NCI-H1105 treated with DMSO at 0.1 percent for 48 hours (cell line): Measurements from ENCODE around the gene NTNG2.
A peak's percentile ranks its signal among the peaks of the same experiment; 100 is the strongest.

Source experiments
- DNase-seq: peaks from one replicate; lab custom pipeline; 2025; lab: John Stamatoyannopoulos, UW

The NTNG2 gene

DNA sequence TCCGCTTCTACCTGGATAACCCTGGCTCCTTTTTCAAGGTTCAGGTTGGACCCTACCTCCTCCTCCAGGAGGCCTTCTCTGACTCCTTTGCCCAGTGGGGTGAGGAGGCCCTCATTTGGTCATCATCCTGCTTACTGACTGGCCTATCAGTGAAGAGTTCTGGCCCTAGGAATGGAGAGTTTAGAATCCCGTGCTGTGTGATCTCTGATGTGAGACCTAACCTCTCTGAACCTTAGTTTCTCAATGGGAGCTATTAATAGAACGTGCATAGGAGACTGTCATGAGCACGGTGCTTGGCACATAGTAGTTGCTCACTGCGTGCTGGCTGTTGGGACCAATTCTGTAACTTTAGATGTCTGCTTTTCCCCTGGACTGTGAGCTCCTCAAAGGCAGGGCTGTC lies 10.3 kb downstream of the NTNG2 start:
- DNase-seq, result no peak

DNA sequence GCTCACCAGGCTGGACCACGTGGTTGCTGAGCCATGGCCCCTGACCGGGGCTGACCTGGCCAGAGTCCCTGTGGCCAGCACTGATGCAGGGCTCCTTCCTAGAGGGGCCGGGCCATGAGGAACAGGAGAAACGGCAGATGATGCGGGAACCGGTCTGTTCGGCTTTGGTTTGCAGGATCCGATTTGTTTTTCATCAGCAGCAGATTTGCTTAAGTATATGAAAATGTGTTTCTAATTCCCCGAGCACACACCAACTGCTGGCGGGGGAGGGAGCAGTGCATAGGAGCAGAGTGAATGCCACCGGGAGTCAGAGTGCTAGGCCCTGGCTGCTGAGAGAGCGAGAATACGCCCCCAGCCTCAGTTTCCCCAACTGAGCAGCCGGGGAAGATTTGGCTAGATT lies 13.6 kb downstream of the NTNG2 start:
- DNase-seq, result no peak

DNA sequence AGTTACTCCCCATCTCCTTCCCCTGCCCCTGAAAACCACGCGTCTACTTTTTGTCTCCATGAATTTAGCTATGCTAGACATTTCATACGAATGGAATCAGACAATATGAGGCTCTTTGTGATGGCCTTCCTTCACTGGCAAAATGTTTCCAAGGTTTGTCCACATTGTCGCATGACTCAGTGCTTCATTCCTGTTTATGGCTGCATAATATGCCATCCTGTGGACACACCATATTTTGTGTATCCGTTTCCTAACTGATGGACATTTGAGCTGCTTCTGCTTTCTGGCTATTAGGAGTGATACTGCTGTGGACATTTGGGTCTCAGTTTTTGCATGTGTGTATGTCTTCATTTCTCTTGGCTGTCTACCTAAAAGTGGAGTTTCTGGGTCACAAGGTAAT lies 14.5 kb downstream of the NTNG2 start:
- DNase-seq, result no peak

DNA sequence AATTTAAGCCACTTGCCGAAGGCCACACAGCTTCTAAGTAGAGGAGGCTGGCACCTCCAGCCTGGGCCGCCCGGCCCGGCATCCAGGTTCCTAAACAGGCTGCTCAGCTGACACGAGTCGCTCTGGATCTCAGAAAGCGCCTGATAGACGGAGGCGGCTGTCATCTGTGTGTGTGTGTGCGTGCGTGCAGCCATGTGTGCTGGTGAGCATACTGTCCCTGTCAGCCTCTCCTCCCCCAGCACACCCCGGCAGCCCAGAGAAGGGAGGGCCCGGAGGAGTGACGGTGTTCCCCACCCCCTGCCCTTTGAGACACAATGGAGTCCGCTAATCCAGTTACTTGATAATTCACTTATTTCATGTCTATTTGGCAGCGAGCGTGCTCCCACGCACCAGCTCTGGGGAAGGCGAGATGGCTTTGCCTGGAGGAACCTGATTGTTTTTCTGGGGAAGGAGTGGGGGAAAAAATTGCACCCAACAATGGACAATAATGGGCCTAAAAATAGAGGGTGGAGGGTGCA lies 20.0 kb downstream of the NTNG2 start:
- peak; percentile 10 for DNase-seq

DNA sequence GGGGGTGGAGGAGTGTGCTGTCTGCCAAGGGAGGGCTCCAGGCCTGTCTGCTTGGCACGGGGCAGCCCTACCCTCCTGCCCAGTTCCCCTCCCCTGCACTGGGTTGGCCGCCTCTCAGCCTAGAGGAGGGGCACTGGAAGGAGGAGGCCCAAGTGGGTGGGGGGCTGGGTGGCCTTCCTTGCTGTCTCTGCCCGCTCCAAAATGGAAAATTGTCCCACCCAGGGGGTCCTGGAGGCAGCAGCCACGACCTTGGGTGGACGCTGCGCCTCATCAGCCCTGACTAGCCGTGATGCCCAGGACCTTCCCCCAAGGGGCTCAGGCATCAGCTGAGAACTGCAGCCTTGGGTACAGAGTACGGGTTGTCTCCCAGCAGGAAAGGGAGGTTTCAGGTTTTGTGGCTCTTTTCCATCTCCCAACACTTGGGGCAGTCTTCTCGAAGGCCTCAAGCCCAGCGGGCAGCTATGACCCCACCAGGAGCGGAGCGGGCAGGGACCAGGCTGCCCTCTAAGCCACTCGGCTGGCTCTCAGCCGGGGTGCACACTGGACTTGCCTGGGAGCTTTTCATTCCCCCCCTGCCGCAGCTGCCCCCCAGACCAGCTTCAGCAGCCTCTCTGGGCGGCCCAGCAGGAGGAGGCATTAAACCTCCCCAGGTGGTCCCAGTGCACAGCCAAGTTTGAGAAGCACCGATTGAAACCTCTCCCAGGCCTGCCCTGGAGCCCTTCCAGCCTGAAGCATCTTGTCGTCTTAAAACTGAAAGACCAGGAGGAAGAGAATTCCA lies 20.6 kb downstream of the NTNG2 start:
- DNase-seq, result no peak

DNA sequence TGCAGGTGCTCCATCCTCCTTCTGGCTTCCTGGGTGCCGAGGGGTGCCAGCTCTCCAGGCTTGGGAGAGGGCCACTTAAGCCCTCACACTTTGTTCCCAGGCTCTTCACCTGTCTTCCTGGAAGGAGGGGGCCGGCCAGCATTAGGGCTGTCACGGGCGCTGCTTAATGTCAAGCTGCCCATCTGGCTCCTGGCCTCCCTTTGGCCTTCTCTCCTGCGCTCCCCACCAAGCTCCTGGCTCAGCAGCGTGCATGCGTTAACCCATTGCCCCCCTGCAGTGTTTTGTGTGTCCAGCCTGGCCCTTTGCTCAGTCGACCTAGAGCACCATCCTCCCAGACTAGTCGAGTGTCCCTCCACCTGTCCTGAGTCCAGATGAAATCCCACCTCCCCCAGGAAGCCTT lies 21.3 kb downstream of the NTNG2 start:
- DNase-seq, result no peak

DNA sequence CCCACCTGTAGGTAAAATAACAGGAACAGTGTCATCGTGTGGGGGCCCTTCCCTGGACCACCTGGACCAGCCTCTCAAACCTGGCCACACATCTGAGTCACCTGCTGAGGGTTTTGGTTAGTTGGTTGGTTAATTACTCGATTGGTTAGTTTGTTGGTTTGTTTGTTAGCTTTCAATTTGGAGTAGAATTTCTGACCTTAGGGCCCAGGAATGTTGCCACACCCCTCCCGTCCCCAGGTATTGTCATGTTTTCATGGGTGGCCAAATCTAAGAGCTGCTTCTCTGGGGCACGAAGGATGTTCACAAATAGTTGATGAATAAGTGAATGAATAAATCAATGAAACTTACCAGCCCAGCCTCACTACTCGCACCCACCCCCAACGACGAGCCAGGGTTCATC lies 21.9 kb downstream of the NTNG2 start:
- DNase-seq, result no peak

DNA sequence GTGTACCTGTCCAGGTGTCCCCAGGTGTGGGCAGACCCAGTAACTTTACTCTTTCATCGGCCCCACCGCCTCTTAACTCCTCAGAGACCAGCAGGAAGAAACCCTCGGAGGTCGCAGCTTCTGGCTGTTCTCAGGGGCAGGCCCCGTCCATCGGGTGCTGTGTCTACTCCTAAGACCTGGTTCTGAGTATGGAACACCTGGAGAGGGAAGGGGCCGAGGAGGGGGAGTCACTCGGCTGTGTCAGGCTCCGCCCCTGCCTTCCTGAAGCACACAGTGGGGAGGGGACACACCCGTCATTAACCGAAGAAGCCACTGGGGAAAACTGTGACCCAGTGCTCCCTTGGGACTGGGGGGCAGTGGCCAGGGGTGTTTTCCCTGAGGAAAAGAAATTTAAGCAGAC lies 22.3 kb downstream of the NTNG2 start:
- peak; percentile 23 for DNase-seq

DNA sequence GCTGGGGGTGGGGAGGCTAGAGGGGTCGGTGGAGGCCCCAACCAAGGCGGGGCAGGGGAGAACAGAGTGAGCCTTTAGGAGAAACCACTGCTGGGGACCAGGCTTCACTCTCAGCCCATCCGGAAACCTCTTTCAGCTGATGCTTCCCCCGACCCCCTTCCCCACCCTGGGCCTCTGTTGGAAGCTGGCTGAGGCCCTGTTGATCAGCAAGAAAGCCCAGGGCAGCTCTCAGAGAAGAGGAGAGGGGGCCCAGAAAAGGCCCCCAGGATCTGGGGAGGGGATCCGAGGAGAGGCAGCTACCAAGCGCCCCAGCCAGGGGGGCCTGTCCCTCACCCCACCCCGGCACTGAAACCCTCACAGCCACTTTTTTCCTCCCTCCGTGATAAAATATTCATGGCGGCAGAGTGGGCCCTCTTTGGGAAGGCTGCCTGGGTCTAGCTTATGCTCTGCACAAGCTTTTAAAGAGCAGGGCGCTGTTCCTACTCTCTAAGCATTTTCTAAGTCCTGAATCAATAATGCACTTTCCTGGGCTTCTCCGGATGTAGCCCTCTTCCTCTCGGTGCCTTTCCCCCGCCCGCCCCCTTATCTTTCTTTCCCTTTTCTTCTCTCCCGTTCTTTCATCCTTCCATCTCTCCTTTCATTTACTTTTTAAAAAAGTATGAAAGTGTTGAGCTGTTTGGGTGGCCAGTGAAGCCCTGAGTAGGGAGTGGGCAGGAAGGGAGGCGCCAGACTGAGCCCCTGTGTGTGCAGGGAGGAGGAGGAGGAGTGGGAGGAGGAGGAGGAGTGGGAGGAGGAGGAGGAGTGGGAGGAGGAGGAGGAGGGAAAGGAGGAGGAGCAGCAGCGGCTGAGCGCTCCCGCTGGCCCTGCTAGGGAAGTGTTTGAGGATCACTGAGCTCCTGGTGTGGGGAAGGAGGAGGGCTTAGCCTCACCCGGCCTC lies 23.5 kb downstream of the NTNG2 start:
- no peak for DNase-seq

DNA sequence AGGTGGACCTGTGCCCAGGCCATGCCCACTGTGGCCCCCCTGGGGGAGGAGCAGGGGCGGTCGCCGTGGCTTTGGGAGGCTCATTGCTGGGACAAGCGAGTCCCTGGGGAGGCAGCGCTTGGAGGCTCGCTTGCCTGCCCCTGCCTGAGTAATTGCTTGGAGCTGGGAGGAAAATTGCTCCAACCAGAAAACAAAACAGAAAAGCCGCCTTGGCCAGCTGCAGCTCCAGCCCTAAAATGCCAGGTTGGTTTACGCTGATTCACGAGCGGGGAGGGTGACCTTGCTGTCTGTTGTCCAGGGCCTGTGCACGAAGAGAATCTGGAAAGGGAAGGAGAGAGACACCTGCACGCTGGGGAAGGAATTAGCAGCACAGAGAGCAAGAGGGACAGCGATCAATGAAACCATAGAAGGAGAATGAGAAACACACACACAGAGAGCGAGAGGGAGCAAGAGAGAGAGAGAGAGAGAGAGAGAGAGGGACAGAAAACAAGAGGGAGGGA lies 25.3 kb downstream of the NTNG2 start:
- no peak for DNase-seq

DNA sequence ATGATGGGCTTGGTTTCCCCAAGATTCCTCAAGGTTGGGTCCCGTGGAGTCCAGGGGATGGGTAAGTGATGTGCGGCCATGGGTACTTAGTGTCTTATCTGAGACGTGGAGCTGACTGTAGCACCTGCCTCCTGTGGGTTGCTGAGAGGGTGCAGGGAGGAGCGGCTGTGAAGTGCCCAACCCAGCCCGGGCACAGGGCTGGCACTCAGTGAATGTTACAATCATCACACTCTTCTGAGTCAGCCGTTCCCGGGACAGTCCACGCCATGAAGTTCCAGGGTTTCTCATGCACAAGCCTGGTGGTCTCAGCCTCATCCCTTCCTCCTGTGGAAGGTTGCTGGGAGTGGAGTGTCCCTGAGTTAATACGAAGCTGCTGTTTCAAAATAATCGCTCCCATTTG lies 29.1 kb downstream of the NTNG2 start:
- no peak for DNase-seq

DNA sequence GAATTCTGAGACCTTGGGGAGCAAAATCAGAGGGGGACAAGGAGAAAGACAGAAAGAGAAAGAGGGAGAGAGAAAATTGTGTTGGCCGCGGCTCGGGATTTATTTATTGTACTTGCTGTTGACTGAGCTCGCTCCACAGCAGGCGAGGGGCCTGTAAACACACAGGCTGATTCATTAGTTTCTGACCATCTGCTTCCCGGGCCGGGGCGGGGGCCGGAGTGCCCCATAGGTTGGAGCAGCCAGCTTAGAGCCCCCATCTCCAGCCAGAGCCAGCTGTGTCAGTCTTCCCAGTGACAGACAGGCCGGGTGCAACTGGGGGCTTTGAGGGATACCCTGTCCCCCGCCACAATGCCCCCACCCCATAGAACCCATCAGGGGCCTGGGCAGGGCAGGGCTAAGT lies 30.9 kb downstream of the NTNG2 start:
- DNase-seq, result no peak

DNA sequence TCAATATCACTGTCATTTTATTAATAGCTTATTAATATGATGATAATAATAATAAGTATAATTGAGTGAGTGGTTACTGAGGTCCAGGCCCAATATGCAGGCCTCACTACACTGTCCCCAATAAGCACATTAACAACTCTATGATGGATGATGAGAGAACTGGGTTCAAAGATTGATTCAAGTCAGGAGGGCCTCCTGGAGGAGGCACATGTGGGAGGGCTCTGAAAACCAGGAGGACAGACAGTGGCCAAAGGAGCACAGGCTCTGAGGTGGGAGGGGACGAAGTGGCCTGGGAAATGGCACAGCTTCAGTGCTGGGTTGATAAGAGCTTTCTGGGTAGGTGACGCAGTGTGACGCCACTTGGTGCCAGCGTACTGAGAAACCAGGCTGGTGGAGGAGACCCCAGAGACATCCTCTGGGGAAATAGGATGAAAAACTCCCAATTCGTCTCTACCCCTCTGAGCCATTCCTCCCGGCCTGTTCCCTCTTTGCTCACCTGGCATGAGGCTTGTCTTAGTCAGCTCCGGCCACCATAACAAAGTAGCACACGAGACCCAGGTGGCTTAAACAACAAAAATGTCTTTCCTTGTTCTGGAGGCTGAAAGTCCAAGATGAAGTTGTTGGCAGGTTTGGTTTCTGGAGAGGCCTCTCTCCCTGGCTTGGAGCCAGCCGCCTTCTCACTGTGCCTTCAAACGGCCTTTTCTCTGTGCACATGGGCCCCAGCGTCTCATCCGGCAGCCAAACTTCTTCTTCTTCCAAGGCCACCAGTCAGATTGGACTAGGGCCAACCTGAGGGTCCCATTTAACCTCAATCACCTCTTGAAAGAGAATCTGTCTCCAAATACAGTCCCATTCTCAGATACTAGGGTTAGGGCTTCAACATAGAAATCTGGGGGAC lies 31.6 kb downstream of the NTNG2 start:
- DNase-seq, result no peak

DNA sequence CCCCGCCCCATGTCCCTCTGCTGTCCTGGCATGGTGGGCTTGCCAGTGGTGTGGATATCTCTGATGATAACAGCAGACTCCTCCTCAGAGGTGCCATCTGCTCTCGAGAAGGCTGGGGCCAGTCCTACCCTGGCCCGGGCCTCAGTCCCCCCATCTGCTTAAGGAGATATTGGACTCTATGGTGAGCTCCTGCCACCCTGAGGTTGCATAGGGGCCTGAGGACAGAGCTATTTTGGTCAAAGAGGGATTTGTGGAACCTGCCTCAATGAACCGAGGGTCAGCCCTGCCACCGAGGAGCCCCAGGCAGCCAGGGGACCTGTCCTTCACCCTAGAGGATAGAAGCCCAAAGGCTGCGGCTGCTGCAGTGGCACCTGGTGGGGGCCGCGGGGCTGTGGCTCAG lies 32.6 kb downstream of the NTNG2 start:
- DNase-seq, result no peak

DNA sequence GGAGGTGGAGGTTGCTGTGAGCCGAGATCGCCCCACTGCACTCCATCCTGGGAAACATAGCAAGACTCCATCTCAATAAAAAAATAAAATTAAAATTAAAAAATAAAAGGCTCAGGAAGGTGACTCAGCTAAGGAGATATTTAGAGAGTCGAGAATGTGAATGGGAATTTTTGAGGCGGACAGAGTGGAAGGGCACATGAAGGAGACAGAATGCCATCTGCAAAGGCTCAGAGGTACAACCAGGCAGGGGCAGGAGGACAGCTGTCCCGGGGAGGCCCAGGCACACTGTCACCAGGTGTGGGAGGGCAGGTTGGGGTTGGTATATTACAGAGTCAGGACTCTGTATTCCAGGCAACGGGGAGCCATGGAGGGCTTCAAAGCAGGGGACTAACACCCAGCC lies 35.5 kb downstream of the NTNG2 start:
- no peak for DNase-seq

DNA sequence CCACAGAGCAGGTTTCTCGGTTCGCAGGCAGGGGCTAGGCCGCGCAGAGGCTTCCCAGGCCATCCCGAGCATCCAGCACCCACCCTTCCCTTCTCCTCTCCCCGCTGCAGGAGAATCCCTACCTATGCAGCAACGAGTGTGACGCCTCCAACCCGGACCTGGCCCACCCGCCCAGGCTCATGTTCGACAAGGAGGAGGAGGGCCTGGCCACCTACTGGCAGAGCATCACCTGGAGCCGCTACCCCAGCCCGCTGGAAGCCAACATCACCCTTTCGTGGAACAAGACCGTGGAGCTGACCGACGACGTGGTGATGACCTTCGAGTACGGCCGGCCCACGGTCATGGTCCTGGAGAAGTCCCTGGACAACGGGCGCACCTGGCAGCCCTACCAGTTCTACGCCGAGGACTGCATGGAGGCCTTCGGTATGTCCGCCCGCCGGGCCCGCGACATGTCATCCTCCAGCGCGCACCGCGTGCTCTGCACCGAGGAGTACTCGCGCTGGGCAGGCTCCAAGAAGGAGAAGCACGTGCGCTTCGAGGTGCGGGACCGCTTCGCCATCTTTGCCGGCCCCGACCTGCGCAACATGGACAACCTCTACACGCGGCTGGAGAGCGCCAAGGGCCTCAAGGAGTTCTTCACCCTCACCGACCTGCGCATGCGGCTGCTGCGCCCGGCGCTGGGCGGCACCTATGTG lies 36.1 kb downstream of the NTNG2 start:
- no peak for DNase-seq

DNA sequence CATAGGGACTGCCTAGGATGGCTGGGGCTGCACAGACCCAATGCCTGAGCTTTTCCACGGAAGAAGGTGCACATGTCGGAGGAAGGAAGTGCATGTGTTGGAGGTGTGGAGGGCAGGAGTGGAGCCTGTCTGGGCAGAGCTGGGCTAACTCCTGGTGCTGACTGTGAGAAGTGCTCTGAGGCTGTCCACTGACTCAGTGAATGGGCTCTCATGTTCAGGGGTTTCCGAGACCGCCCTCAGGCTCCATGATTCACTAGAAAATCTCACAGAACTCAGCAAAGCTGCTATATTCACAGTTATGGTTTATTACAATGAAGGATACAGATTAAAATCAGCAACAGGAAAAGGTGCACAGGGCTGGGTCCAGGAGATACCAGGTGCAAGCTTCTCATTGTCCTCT lies 37.2 kb downstream of the NTNG2 start:
- DNase-seq, result no peak

DNA sequence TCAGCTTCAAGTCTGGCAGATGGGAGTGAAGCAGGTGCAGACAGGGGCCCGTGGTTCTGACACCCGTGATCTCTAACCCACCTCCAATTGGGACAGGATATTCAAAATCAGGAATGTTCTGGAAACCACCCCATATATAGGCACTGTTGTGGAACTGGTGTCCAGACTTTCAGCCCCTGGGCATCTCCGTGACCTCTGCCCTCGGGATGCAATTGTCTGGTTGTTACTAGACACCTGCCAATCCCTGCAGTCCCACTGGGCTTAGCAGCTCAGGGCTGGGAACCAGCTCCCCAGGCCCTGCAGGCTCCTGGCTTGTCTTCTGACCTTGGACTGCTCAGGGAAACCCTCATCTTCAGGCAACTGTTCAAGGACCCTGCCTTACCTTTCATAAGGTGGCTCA lies 38.8 kb downstream of the NTNG2 start:
- DNase-seq, result no peak

DNA sequence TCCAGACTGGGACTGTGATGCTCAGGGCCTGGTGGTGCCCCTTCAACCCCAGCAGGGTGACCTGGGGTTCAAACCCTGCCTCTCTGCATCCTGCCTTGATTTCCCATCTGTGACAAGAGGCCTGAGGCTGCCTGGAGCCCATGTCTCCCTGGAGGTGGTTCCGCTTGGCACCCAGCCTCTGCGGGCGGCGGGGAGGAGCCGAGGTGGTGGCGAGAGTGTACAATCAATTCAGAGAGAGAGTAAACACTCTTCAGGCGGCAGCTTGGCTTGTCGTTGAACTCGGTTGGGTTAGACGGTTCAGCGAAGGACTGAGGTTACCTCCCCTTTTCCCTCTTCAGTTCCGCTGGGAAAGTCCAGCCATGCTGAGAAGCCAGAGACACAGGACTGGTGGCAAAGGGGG lies 39.3 kb downstream of the NTNG2 start:
- peak; percentile 73 for DNase-seq

DNA sequence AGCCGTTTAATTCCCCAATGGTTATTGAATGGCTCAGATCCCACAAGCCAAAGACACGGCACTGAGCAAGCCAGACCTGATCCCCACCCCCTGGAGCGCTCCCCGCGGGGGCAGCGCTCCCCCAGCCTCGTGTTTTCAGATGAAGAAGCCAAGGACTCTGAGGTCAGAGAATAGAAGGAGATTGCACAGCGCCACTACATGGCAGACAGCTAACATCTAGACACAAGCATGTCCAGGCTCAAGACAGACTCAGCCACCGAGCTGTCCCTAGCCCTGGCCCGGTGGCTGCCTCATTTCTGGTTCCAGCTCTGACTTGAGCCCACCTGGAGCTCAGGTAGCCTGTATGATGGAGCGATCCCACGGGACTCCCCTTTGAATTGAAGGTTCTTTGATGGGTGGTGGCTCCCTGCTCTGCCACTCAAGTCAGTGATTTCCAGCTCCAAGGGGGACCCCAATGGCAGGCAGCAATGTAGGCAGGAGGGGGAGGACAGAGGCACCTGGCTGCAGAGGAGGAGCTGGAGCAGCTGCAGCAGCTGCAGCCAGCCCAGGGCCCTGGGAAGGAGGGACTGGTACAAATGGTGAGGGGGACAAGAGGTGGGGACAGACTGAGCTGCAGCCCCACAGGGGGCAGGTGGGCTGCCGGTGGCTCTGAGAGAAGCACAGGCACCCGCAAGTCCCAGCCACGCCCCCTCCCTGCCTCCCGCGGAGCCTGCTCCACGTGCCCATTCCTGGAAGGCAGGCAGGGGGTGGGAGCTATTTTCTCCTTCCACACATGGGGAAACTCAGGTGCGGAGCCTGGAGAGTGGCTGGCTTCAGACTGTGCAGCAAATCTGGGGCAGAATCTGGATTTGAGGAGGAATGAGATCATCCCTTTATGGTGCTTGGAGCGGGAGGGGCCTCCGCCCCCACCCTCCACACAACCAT lies 40.2 kb downstream of the NTNG2 start:
- no peak for DNase-seq
